Nephron progenitor cell (in vitro differentiated cells): ENCODE data around the gene STXBP5.

Experiments used
- DNase-seq: peaks from one replicate; pipeline ENCODE4 v3.0.0; 2021
- H3K27ac Mint-ChIP-seq: 2 replicates; pipeline ENCODE4 v1.8.0; 2021; ENCODE audit warnings: mild to moderate bottlenecking, moderate library complexity, mixed read lengths
- H3K27me3 Mint-ChIP-seq: 2 replicates; pipeline ENCODE4 v1.8.0; 2021; ENCODE audit warnings: mild to moderate bottlenecking, low read depth, mixed read lengths; ENCODE audit not compliant: poor library complexity
- H3K36me3 Mint-ChIP-seq: 2 replicates; pipeline ENCODE4 v1.8.0; 2021; ENCODE audit warnings: low read depth, mixed read lengths
- H3K4me1 Mint-ChIP-seq: 2 replicates; pipeline ENCODE4 v1.8.0; 2021; ENCODE audit warnings: mixed read lengths
- H3K4me3 Mint-ChIP-seq: 2 replicates; pipeline ENCODE4 v1.8.0; 2021; ENCODE audit warnings: mild to moderate bottlenecking, moderate library complexity, mixed read lengths
- H3K9me3 Mint-ChIP-seq: 2 replicates; pipeline ENCODE4 v1.8.0; 2021; ENCODE audit warnings: mild to moderate bottlenecking, moderate library complexity, mixed read lengths
- TF ChIP-seq, protein P1 (sequence below): fragments of 200-600 bp; sonication (generic); IDR thresholded peaks from 2 replicates; pipeline ENCODE4 v1.5.0; 2021; ENCODE audit warnings: antibody characterized with exemption

STXBP5 gene

DNA sequence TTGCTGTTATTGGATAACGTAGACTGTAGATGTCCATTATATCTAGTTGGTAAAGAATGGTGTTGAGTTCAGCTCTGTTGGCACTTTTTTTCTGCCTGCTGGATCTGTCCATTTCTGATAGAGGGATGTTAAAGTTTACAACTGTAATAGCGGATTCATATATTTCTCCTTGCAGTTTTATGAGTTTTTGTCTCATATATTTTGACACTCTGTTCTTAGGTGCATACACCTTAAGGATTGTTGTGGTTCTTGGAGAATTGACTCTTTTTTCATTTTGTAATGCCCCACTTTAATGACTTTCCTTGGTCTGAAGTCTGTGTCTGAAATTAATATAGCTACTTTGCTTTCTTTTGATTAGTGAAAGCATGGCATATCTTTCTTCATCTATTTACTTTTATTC lies 16.1 kb downstream of the STXBP5 start:
- Mint-ChIP-seq H3K36me3 (peaks cover 44% of the 10 kb centered on the region), H3K27me3 (no peaks in the 10 kb centered on the region), H3K4me1 (peaks cover 47% of the 10 kb centered on the region), H3K27ac (no peak overlapping the region), H3K4me3 (no peak overlapping the region), H3K9me3 (no peaks in the 10 kb centered on the region)
- TF ChIP-seq, protein P1, sequence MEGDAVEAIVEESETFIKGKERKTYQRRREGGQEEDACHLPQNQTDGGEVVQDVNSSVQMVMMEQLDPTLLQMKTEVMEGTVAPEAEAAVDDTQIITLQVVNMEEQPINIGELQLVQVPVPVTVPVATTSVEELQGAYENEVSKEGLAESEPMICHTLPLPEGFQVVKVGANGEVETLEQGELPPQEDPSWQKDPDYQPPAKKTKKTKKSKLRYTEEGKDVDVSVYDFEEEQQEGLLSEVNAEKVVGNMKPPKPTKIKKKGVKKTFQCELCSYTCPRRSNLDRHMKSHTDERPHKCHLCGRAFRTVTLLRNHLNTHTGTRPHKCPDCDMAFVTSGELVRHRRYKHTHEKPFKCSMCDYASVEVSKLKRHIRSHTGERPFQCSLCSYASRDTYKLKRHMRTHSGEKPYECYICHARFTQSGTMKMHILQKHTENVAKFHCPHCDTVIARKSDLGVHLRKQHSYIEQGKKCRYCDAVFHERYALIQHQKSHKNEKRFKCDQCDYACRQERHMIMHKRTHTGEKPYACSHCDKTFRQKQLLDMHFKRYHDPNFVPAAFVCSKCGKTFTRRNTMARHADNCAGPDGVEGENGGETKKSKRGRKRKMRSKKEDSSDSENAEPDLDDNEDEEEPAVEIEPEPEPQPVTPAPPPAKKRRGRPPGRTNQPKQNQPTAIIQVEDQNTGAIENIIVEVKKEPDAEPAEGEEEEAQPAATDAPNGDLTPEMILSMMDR, result no peak
- no peak for DNase-seq

DNA sequence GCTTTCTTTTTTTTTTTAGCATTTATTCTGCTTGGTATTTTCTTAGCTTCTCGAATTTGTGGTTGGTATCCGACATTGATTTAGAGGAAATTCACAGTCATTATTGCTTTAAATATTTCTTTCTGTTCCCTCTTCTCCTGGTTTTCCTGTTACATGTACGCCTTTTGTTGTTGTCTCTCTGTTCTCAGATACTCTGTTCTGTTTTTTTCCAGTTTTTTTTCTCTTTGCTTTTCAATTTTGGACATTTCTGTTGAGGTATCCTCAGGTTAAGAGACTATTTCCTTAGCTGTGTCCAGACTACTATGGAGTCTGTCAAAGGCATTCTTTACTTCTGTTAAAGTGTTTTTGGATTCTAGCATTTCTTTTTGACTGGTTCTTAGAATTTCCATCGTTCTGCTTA lies 17.5 kb downstream of the STXBP5 start:
- TF ChIP-seq, protein P1, result no peak
- Mint-ChIP-seq H3K4me3 (no peak overlapping the region), H3K4me1 (peaks cover 46% of the 10 kb centered on the region), H3K9me3 (no peaks in the 10 kb centered on the region), H3K36me3 (peaks cover 44% of the 10 kb centered on the region), H3K27ac (no peak overlapping the region), H3K27me3 (no peaks in the 10 kb centered on the region)
- no peak for DNase-seq

DNA sequence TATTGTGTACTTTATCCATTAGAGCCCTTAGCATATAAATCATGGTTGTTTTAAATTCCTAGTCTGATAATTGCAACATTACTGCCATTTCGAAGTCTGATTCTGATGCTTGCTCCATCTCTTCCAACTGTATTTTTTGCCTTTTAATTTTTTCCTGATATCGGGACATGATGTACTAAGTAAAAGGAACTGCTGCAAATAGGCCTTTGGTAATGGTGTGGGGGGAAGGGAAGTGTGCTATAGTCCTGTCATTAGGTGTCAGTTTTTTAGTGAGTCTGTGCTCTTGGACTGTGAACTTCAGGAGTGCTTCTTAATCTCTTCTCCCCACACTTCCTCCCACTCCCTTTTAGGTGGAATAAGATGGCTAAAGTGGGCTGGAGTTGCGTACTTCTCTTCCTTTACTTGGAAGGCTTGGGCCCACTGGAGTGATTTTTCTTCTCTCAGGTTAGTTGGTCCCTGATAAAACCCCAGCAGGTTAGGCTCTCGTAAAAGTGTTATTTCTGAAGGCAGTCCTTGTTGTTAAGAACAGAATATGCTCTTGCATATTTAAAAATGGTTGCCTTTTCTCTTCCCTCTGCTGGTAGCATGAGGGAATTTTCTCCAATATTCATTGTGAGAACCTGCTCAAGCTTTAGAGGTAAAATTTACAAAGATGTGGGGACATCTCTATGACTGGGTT lies 18.1 kb downstream of the STXBP5 start:
- DNase-seq, result no peak
- Mint-ChIP-seq H3K27me3 (no peaks in the 10 kb centered on the region), H3K27ac (no peak overlapping the region), H3K9me3 (no peaks in the 10 kb centered on the region), H3K4me1 (peaks cover 42% of the 10 kb centered on the region), H3K36me3 (peaks cover 44% of the 10 kb centered on the region), H3K4me3 (no peak overlapping the region)
- TF ChIP-seq, protein P1, result peak; percentile 33

DNA sequence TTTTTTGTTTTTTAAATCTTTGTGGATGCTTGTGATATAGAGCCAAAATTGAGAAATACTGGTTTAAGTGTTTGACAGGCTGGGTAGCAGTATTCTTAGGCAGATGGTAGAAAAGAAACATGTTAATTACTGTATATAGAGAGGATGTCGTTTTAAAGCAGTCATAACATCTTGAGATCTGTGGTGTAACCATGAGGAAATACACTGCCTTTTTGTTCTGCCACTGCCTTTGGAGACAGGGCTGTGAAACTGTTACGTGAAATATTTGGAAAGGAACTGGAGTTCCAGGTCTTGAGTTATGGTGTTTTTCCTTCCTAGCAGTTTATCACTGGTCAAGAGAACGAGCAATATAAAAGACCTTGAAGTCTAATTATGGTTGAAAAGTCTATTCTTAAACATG lies 19.5 kb downstream of the STXBP5 start:
- H3K36me3 Mint-ChIP-seq, result peaks cover 42% of the 10 kb centered on the region
- TF ChIP-seq, protein P1, result no peak
- no peaks in the 10 kb centered on the region for H3K9me3 Mint-ChIP-seq
- DNase-seq, result no peak
- H3K4me3 Mint-ChIP-seq, result no peak overlapping the region
- peak overlapping the region; percentile 28 for H3K27ac Mint-ChIP-seq
- no peaks in the 10 kb centered on the region for H3K27me3 Mint-ChIP-seq
- peaks cover 48% of the 10 kb centered on the region for H3K4me1 Mint-ChIP-seq

DNA sequence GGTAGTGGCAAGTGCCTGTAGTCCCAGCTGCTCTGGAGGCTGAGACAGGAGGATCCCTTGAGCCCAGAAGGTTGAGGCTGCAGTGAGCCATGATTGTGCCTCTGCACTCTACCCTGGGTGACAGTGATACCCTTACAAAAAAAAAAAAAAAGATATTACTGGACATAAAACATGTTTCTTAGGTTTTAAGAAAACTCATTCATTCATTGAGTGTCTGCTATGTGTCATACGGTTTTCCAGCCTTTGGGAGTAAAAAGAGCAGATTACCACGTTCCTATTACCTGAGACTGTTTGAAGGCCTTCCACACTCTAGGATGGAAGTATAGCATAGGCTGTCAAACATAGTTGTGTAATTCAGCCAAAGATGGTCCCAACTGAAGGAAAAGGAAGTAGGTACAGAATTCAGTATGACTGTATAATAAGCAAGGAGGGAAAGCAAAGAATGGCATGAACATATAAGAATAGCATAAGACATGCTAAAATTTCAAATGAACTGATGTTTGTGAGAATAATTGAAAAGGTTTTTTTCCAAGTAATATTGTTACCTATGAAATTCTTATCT lies 22.0 kb downstream of the STXBP5 start:
- H3K36me3 Mint-ChIP-seq, result peaks cover 21% of the 10 kb centered on the region
- no peaks in the 10 kb centered on the region for H3K27me3 Mint-ChIP-seq
- no peaks in the 10 kb centered on the region for H3K9me3 Mint-ChIP-seq
- TF ChIP-seq, protein P1, result no peak
- no peak for DNase-seq
- H3K4me1 Mint-ChIP-seq, result peaks cover 31% of the 10 kb centered on the region
- H3K27ac Mint-ChIP-seq, result no peak overlapping the region
- no peak overlapping the region for H3K4me3 Mint-ChIP-seq

DNA sequence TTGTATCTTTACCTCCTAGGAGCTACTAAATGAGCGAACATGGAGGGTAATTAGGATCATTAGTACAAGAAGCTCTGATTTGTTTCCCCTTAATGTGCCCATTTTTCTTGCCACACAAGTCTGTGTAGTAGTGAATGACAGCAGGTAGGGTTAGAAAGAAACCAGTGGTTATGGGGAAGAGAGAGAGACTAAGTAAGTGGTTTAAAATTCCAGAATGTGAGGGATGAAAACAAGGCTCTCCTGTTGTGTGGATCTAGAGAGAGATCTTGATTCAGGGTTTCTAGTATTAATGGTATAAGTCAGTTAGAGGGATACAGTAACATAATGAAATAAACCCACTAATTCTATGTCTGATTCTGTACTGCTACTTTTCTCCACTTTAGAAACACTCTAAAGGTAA lies 22.7 kb downstream of the STXBP5 start:
- H3K36me3 Mint-ChIP-seq, result peaks cover 16% of the 10 kb centered on the region
- H3K27me3 Mint-ChIP-seq, result no peaks in the 10 kb centered on the region
- peaks cover 26% of the 10 kb centered on the region for H3K4me1 Mint-ChIP-seq
- no peak for DNase-seq
- TF ChIP-seq, protein P1, result no peak
- H3K4me3 Mint-ChIP-seq, result no peak overlapping the region
- H3K9me3 Mint-ChIP-seq, result no peaks in the 10 kb centered on the region
- no peak overlapping the region for H3K27ac Mint-ChIP-seq
